ENCODE measurements around the gene MRPL34. TPM values are rescaled to one million over a fixed set of nuclear protein-coding genes. Genes with fewer than 3 reads are reported as not detected.

MRPL34 gene
- total RNA-seq, 2 donors from 2014 or later: 127 to 184 TPM

- Histone ChIP-seq H3K9me3 (no peaks in the 10 kb centered on the region), H3K36me3 (peaks cover 4% of the 10 kb centered on the region), H3K9ac (ENCODE audit: low read depth in 2 of 2, low read length in 2 of 2) (no peak overlapping the region), H3K4me1 (peaks cover 9% of the 10 kb centered on the region), H3K27me3 (no peaks in the 10 kb centered on the region), H3K4me3 (no peak overlapping the region), H3K27ac (no peak overlapping the region)
- DNase-seq: no peak
- intact Hi-C loops (cut with DNase I): no loop called here
- TF ChIP-seq CTCF (IDR thresholded peaks at IDR 0.05): no peak
Measured at GRCh38 chr19:17312189-17313113, 6.8 kb downstream of the MRPL34 start.

GRCh38 chr19:17314007-17314593 is 8.4 kb downstream of the MRPL34 start:
- no peak for TF ChIP-seq CTCF (IDR thresholded peaks at IDR 0.05)
- H3K4me1 ChIP-seq: peaks cover 9% of the 10 kb centered on the region

GRCh38 chr19:17318966-17319365 is 13.3 kb downstream of the MRPL34 start:
- TF ChIP-seq CTCF (IDR thresholded peaks at IDR 0.05): no peak
- H3K9ac ChIP-seq (ENCODE audit: low read depth in 2 of 2, low read length in 2 of 2): no peak overlapping the region
- no peak for DNase-seq
- H3K27me3 ChIP-seq: no peaks in the 10 kb centered on the region
- H3K4me3 ChIP-seq: no peak overlapping the region
- no peak overlapping the region for H3K27ac ChIP-seq
- no peaks in the 10 kb centered on the region for H3K9me3 ChIP-seq
- peaks cover 20% of the 10 kb centered on the region for H3K36me3 ChIP-seq
- intact Hi-C loops (cut with DNase I): no loop called here
- H3K4me1 ChIP-seq: no peaks in the 10 kb centered on the region

More at GRCh38 chr19:17314007-17314593, 8.4 kb downstream of the MRPL34 start:
- H3K27ac ChIP-seq: no peak overlapping the region
- no peaks in the 10 kb centered on the region for H3K27me3 ChIP-seq
- no peak for DNase-seq
- no peak overlapping the region for H3K9ac ChIP-seq (ENCODE audit: low read depth in 2 of 2, low read length in 2 of 2)
- peaks cover 4% of the 10 kb centered on the region for H3K36me3 ChIP-seq
- intact Hi-C loops (cut with DNase I): no loop called here
- no peaks in the 10 kb centered on the region for H3K9me3 ChIP-seq
- no peak overlapping the region for H3K4me3 ChIP-seq

- intact Hi-C loops (cut with DNase I): no loop called here
- Histone ChIP-seq H3K27ac (no peak overlapping the region), H3K4me3 (no peak overlapping the region), H3K9me3 (no peaks in the 10 kb centered on the region), H3K4me1 (no peaks in the 10 kb centered on the region), H3K36me3 (peaks cover 18% of the 10 kb centered on the region), H3K27me3 (no peaks in the 10 kb centered on the region), H3K9ac (ENCODE audit: low read depth in 2 of 2, low read length in 2 of 2) (no peak overlapping the region)
- DNase-seq: no peak
- no peak for TF ChIP-seq CTCF (IDR thresholded peaks at IDR 0.05)
Measured at GRCh38 chr19:17319473-17320238, 14.0 kb downstream of the MRPL34 start.

GRCh38 chr19:17320435-17320834 is 14.8 kb downstream of the MRPL34 start:
- no peak overlapping the region for H3K27ac ChIP-seq
- peaks cover 15% of the 10 kb centered on the region for H3K36me3 ChIP-seq
- no peak for TF ChIP-seq CTCF (IDR thresholded peaks at IDR 0.05)
- no peak overlapping the region for H3K4me3 ChIP-seq
- no peaks in the 10 kb centered on the region for H3K9me3 ChIP-seq
- no peaks in the 10 kb centered on the region for H3K4me1 ChIP-seq
- H3K9ac ChIP-seq (ENCODE audit: low read depth in 2 of 2, low read length in 2 of 2): no peak overlapping the region
- intact Hi-C loops (cut with DNase I): no loop called here
- DNase-seq: no peak
- H3K27me3 ChIP-seq: no peaks in the 10 kb centered on the region
